ENCODE data around the gene DTX2.
"Not testable (repeated sequence)": the region's sequence is repeated elsewhere in the genome, so short reads cannot be mapped to it uniquely, and the experiment has no call there.

DNA sequence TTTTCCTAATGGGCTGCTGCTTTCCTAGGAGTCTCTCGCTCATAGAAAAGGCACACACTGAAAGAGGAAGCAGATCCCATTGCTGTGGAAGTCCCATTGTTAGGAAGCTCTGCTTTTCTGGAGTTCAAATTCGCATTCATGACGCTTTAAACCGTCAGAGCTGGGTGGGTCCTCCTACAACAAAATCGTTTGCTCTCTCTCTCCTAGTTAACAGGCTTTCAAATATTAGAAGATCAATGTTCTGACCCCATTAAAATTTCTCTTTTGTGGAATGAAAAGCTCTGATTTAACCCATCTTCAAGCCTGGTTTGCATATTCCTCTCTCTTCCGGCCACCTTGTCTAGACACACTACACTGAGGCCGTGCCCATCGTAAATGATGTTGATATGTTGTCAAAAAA is 81.7 kb downstream of the DTX2 start, which contains the start of gene SPDYE16:
- TF ChIP-seq CTCF, EZH2 (IDR thresholded peaks at IDR 0.05): not testable (repeated sequence)

Data from neural progenitor cell (in vitro differentiated cells).